GM21526 (cell line): ENCODE data around the gene TNFAIP1.

ENCODE experiments used
- ATAC-seq: cut with Tn5 transposase; IDR thresholded peaks from one replicate; pipeline ENCODE4 v1.9.1; 2021; ENCODE audit warnings: moderate library complexity; ENCODE audit not compliant: unreplicated experiment, low FRiP score

The TNFAIP1 gene

DNA sequence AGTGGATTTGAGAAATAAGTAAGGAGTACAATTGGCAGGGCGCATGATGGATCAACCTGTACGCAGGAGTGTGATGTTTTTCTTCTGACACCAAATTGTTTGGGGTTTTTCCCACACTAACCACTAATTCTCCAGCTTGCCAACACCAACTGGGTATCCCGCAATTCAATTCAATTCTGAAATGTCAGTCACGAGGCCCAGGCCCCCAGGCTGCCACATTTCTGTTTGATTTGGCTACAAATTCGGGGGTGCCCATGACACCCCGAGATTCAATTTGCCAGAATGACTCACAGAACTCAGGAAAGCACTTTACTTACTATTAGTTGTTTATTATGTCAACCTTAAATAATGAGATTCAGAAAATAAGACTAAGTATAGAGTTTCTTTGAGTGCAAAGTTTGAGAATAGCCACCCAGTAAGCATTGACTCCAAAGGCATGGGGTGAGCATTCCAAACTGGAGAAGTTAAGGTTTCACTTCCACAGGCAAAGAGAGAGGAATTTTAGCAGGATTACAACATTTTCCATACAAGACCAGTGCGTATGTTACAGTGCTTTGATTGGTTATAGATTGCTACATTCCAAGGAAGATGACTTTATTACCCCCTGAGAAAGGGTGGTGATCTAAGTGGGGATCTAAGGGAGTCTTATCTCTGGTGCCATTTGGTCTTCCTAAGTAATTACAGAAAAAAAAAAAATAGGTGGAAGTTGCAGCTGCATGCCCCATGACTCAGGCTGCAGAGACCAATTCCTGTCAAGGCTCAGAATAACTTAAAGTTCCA lies 59.0 kb downstream of the TNFAIP1 start:
- no peak for ATAC-seq

DNA sequence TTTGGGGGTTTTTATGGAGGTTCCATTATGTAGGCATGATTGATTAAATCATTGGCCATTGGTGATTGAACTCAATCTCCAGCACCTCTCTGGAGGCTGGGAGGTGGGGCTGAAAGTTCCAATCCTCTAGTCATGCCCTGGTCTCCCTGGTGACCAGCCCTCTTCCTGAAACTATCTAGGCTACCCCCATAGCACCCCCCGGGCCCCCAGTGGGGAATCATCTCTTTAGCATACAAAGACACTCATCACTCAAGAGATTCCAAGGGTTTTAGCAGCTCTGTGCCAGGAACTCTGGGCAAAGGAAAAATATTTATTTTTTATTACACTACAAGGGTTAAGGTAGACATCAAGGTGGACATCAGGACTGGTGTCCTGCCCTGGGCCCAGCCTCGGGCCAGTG lies 59.9 kb downstream of the TNFAIP1 start:
- ATAC-seq = no peak

DNA sequence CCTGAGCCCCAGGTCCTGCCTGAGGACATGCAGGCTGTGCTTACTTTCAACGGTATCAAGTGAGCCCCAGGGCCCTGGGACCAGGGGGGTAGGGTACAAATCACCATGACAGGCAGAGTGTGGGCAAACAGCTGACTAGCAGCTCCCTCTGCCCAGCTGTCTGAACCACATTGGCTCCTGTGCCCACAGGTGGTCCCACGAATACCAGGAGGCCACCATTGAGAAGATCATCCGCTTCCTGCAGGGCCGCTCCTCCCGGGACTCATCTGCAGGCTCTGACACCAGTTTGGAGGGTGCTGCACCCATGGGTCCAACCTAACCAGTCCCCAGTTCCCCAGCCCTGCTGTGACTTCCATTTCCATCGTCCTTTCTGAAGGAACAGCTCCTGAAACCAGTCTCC lies 60.4 kb downstream of the TNFAIP1 start:
- no peak for ATAC-seq
